CD4-positive, alpha-beta T cell treated with Interleukin-2 at 100 ng/mL for 4 hours (primary cell): ENCODE measurements around the gene IMPG2.

Experiments
- DNase-seq: peaks from one replicate; pipeline ENCODE4 v3.0.0-alpha.2; 2020; ENCODE audit warnings: low spot score

Gene IMPG2

DNA sequence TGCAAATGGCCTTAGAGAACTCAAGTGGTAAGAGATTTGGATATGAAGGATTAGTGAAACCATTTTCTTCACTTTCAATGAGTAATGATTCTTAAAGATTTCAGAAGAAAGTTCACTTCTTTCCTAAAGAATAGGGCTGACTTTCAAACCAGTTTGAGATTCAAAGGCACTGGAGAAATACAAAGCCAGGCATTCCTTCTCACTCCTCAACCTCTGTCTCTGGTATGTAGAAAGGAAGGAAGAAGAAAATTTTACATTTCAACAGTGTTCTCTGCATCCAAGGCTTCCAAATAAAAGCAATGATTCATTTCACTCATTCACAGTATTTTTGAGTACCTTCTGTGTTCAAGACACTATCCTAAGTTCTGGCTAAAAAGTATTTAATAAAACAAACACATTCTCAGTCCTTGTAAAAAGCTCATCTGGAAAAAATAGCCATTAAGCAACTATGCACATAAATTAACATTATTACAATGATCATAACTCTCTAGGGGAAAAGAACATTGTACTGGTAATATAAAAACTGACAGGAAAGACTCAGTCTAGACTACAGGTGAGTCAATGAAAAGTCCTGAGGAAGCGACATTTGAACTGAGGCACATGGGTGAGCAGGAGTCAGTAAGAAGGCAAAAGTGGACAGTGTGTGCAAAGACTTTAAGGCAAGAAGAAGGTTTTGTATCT lies 79.5 kb downstream of the IMPG2 start:
- no peak for DNase-seq

GRCh38 chr3:101235048-101235447 lies 85.3 kb downstream of the IMPG2 start:
- DNase-seq: no peak

GRCh38 chr3:101230618-101231017 lies 89.8 kb downstream of the IMPG2 start:
- no peak for DNase-seq

DNA sequence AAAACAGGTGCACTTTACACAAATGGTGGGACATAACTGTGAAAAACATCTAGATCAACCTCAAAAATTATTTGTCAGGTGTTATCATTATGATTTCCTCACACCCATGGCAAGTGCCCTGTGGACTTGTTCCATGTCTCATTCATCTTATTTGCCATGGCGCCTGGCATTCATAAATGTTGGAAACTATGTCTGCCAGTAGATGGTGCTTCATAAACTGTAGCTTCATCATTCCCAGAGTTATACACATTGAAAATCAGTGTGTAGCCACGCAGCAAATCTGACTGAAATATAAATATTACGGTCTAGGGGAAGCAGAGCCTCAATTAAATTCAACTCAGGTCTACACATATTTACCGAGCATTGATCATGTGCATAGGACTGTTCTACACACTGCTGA lies 90.7 kb downstream of the IMPG2 start:
- no peak for DNase-seq

GRCh38 chr3:101228441-101228840 lies 91.9 kb downstream of the IMPG2 start:
- DNase-seq: no peak

- no peak for DNase-seq
Observed at GRCh38 chr3:101224739-101225138, 95.6 kb downstream of the IMPG2 start.

DNA sequence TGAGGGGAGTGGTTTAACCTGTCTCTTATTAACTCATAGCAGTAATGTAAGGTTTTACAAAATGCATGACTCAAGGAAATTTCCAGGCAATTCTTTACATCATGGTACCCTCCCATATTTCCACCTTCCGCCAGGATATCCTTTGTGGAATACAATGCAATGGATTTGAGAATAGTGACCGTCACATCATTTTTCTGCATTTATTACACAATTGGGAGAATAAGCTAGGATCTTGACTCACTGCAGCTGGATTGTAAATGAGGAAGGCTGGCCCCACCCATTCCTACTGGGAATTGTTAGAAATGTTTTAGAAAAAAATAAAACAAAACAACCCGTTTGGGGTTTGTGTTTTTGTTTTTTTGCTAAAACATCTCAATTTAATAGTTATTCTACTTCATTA lies 97.4 kb downstream of the IMPG2 start:
- DNase-seq: no peak

GRCh38 chr3:101219842-101220560 lies 100.4 kb downstream of the IMPG2 start:
- DNase-seq: no peak

DNA sequence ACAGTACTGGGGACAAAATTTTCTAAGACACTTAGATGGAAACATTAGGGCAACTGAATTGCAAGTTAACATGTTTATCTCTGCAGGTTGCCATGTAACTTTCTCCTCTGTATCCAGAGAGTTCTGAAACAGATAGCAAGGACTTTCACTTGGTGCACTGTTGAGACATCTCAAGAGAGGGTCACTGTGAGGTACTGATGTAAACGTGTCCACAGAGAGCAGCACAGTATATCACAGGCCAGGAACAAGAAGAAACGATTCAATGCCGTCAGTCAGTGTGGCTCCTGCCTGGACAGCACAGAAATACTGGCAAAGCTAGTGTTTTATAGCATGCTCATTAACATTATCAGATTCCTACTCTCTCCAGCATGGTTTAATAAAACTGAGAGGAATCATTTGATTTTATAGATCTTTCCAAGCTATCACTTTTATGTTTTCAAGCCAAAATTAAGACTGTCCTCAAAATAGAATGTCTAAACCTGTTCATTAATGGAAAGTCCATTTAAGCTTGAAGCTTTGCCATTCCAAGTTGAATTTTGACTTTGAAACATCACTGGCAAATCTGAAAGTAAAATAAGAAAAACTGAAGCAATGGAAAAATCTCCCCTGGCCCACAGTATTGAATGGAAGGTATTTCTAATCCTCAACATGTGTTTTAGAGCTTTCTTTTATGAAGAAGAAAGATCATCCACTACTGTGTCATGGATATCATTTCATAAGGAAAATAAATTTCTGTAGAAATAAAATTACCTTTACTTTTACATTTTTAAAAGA lies 102.7 kb downstream of the IMPG2 start:
- no peak for DNase-seq

- DNase-seq: no peak
Observed at GRCh38 chr3:101216710-101217465, 103.5 kb downstream of the IMPG2 start.

DNA sequence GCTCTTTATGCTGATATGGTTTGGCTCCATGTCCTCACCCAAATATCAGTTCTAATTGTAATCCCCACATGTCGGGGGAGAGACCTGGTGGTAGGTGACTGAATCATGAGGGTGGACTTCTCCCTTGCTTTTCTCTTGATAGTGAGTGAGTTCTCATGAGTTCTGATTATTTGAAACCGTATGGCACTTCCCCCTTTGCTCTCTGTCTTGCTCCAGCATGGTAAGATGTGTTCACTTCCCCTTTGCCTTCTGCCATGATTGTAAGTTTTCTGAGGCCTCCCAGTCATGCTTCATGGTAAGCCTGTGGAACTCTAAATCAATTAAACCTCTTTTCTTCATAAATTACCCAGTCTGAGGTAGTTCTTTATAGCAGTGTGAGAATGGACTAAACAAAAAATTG lies 107.6 kb downstream of the IMPG2 start:
- no peak for DNase-seq

DNA sequence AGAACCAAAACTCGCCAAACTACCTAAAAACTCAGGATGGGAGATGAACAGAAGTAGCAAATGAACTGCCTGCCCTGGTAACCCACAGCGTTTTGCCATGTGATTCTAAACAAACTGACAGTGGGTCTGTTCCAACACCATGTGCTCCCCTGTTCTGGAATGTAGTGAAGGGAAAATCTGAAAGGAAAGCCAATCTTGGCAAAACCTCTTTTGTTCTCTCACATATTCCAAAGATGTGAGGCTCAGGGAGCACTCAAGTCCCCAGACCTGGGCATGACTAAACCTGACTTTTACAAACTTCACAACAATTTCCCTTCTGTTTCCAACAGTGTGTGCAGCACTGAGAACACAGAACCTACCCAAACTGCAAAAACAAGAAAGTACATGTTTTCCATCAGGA lies 116.1 kb downstream of the IMPG2 start:
- DNase-seq: no peak

DNA sequence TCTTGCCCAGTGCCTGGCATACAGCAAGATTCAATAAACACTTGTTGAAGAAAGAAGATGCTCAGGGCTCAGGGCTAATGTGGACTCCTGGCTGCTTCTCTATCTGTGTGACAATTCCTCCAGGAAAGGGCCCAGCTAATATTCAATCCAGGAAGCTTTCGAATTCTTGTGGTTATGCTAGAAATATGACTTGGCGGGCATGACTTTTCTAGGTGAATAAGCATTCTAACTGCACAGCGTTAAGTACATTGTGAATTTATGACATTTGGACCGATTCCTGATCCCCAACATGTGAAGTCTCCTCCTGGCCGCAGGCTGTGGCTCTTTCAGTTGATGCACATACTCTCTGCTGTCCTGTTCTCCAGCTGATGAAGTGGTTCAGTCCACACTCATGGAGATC lies 117.0 kb downstream of the IMPG2 start:
- no peak for DNase-seq

DNA sequence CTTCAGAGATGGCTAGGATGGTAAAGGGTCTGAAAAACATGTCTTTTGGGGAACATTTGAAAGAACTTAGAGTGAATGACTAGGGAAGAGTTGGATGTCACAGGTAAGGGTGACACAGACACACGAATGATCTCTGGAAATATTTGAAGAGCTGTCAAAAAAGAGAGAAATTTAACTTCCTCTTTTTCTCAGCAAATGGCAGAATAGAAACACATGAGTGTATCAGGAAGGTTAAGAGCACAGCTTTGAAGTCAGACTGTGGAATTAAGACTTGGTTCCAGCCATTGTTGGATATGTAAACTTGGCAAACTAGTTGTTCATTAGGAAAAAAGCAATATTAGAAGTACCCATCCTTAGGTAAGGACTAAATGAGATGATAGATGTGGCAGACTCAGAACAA lies 117.7 kb downstream of the IMPG2 start:
- no peak for DNase-seq

DNA sequence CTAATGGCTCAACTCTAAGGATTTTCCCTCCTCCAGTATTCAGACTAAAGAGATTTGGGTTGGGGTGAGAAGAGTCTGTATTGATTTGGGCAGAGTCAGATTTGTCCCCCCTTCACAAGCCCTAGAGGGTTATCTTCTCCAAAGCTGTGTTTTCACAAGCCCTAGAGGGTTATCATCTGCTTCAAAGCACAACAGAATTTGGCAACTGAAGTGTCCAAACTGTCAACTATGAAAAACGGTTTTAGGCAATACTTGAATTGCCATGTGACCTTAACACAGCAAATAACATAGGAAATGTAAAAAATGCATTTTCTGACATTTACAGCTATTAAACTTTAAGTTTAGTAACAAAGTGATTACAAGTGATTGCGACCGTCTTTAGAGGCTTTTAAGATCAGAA lies 119.9 kb downstream of the IMPG2 start:
- no peak for DNase-seq

DNA sequence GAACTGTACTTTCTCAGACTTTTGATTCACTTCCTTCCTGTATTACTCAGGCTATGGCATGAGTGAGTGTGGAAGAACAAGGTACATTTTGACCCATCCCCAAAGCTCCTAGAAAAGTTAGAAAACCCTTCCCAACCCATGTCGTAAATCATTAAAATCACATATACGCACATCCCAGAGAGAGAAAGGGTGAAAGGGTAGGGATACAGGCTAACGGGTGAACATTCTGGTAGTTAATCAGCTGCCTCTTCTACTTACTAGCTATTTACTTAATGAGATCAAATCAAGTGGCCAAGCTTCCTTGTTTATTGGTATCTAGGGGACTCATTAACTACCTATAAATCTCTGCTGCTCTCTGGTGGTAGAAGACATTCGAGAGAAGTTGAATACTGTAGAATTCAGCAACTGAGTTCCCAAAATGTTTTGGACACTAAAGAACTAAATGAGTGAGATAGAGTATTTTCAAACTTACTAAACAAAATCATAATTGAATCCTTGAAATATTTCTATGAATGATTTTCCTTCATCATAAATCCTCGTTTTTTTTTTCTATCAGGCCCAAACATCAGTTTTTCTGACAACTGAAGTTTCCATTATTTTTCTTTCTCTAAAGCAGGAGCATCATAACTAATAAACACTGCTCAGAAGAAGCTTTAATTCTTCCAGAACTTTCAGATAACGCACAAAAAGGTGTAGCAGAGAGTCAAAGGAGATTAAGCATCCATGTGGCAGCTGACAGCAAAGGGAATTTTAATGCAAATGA lies 124.2 kb downstream of the IMPG2 start:
- no peak for DNase-seq

GRCh38 chr3:101194392-101194791 lies 126.0 kb downstream of the IMPG2 start:
- no peak for DNase-seq

- DNase-seq: no peak
Observed at GRCh38 chr3:101193957-101194356, 126.4 kb downstream of the IMPG2 start.

GRCh38 chr3:101189796-101190195 lies 130.6 kb downstream of the IMPG2 start:
- DNase-seq: no peak

GRCh38 chr3:101189176-101189575 lies 131.2 kb downstream of the IMPG2 start:
- no peak for DNase-seq

DNA sequence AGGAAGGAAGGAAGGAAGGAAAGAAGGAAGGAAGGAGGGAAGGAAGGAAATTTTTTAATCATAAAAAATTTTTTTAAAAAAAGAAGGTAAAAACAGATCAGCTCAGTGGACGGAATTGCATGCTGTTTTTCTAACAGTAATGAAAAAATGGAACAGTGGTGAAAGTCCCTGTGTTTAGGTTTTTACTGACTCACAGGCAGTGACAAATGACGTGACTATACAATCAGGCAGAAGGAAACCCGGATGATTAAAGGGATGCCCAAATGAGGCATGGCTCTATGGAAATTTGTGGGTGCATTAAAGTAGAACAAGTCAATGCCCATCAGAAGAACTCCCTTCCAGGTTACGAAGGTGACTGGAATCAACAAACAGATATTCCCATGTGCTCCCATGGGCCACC lies 135.0 kb downstream of the IMPG2 start:
- DNase-seq: no peak

- no peak for DNase-seq
Observed at GRCh38 chr3:101184111-101184510, 136.3 kb downstream of the IMPG2 start.
